GM18867 (cell line): ENCODE measurements around the gene NT5DC4.

ENCODE experiments used
- ATAC-seq: cut with Tn5 transposase; IDR thresholded peaks from one replicate; pipeline ENCODE4 v1.9.1; 2021; ENCODE audit warnings: mild to moderate bottlenecking, moderate library complexity; ENCODE audit not compliant: unreplicated experiment

Gene NT5DC4

GRCh38 chr2:112751451-112752197 is 30.8 kb downstream of the NT5DC4 start:
- ATAC-seq, result no peak

- no peak for ATAC-seq
Measured at GRCh38 chr2:112752667-112753066, 31.8 kb downstream of the NT5DC4 start.

DNA sequence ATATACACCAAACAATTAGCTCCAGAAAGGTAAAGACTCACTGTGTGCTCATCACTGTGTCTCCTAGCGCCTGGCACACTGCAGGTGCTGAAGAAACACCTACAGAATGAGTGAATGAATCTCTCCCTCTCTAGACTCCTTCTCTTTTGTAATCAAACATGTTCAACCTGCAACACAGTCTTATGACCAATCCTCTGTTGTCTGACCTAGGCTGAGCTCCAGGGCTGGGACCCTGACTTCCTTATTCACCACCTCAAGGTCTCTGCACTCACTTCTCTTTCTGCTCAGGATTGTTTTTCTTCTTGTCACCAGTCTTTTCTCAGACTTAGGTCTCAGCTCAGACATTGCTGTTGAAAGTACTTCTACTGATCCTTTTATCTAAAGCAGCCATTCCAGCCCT is 33.7 kb downstream of the NT5DC4 start:
- no peak for ATAC-seq

- no peak for ATAC-seq
Measured at GRCh38 chr2:112755444-112755843, 34.6 kb downstream of the NT5DC4 start.

DNA sequence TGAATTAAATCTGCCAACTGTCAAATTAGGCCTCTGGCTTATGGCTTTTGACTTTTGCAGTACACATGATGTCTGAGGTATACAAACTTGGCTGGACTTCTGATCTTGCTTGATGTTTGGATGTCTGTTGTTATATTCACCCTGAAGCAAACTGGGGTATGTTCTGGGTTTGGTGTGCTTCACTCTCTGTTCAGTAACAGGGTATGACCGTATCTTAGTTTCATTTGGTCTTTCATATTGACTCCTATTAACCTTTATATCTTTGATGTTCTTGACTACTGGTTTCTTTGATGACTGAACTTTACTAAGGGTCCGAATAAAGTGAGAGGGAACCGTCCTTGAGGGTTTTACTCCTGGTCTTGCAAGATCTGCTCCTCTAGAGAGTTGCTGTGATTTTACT is 35.4 kb downstream of the NT5DC4 start:
- ATAC-seq, result no peak

GRCh38 chr2:112757265-112757664 is 36.4 kb downstream of the NT5DC4 start:
- no peak for ATAC-seq

- ATAC-seq, result no peak
Measured at GRCh38 chr2:112758711-112759110, 37.9 kb downstream of the NT5DC4 start.

- no peak for ATAC-seq
Measured at GRCh38 chr2:112760149-112760548, 39.3 kb downstream of the NT5DC4 start.

- no peak for ATAC-seq
Measured at GRCh38 chr2:112762276-112762675, 41.5 kb downstream of the NT5DC4 start.

- ATAC-seq, result peak; percentile 96
Measured at GRCh38 chr2:112764071-112765044, 43.5 kb downstream of the NT5DC4 start, which contains the start of gene CKAP2L. TSS of gene CKAP2L (minus strand) at chr2:112764609. CDS start at chr2:112764598, 11 bp downstream.

- no peak for ATAC-seq
Measured at GRCh38 chr2:112765251-112765650, 44.4 kb downstream of the NT5DC4 start.

DNA sequence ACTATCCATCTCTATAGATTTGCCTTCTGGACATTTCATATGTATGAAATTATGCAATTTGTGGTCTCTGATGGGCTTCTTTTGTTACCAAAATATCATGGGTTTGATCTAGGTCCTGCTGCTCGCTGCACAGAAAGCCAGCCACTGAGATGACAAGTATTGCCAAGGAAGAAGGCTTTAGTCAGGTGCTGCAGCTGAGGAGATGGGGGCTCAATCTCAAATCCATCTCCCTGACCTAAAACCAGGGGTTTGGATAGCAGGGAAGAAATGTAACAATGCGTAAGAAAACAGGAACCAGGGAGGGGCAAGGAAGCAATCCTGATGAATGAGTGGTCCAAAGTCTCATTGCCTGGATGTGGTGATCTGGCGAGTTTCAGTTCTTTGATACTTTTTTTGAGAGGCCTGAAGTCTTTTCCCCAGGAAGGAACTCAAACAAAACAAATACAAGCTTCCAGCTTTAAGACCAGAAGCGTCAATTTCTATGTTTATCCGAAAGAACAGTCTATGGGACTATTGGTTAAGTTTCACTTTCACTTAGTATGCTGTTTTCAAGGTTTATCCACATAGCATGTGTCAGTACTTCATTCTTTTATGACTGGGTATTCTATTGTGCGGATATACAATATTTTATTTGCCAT is 47.0 kb downstream of the NT5DC4 start:
- no peak for ATAC-seq

DNA sequence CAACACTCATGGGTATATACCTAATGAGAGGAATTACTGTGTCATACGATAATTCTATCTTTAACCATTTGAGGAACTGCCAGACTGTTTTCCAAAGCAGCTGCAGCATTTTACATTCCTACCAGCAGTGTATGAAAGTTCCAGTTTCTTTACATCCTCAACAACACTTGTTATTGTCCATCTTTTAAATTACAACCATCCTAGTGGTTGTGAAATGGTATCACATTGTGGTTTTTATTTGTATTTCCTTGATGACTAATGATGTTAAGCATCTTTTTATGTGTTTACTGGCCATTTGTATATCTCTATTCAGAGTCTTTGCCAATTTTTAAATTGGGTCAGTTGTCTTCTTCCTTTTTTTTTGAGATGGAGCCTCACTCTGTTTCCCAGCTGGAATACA is 47.6 kb downstream of the NT5DC4 start:
- ATAC-seq, result no peak

- no peak for ATAC-seq
Measured at GRCh38 chr2:112772322-112772721, 51.5 kb downstream of the NT5DC4 start.

DNA sequence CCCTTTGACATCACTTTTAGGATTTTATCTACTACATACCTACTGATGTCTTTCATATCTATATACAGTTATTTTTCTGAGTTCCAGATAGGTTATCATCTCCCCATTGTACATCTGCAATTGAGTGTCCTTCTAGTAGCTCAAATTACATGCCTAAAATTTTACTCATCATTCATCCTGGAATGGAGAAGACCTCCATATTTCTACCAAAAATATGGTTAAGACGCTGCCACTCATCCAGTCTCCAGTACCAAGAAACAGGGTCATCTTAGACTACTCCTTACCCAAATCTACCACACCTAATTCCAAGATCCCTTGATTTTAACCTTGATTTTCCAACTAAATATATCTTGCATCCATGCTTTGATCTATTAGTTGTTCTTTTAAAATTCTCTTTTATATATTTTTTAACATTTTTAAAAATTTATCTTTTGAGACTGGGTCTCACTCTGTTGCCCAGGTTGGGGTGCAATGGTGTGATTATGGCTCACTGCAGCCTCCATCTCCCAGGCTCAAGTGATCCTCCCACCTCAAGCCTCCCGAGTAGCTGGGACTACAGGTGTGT is 52.2 kb downstream of the NT5DC4 start:
- no peak for ATAC-seq

- ATAC-seq, result no peak
Measured at GRCh38 chr2:112773556-112773955, 52.7 kb downstream of the NT5DC4 start.

GRCh38 chr2:112774536-112775285 is 53.9 kb downstream of the NT5DC4 start:
- no peak for ATAC-seq

- no peak for ATAC-seq
Measured at GRCh38 chr2:112776113-112776512, 55.3 kb downstream of the NT5DC4 start.

- ATAC-seq, result no peak
Measured at GRCh38 chr2:112777036-112777435, 56.2 kb downstream of the NT5DC4 start.

DNA sequence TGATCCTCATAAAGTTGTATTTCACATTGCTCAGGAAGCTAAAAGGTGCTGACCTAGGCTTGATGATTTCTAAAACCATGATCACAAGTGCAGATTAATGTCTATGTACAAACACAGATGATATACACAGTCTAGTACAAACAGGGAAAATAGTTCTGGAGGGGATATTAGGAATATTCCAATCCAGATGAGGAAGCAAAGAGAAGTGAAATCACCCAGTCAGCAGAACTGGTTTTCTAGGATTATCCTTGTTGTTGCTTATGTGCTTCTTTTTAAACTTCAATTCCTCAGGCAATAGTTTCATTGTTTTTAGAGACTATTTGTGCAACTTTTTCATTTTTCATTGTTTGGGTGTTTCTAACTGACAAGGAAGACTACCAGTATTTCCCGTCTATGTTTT is 58.8 kb downstream of the NT5DC4 start:
- ATAC-seq, result no peak
